ENCODE measurements around the gene TMEM191C.
"Not testable (repeated sequence)": the region's sequence is repeated elsewhere in the genome, so short reads cannot be mapped to it uniquely, and the experiment has no call there.

GRCh38 chr22:21452666-21453065 is 14.5 kb upstream of the TMEM191C start:
- TF ChIP-seq CTCF, POLR2A (IDR thresholded peaks at IDR 0.05): not testable (repeated sequence)

Measured in heart left ventricle (tissue), 13 donors.